ENCODE results near the gene P2RX1. TPM values are rescaled to one million over a fixed set of nuclear protein-coding genes. Genes with fewer than 3 reads are reported as not detected.

P2RX1 gene
- total RNA-seq (2014; rRNA removed; shearing (Covaris generic)), result 0.03 TPM in 1 of 2 replicates, not detected in the other

DNA sequence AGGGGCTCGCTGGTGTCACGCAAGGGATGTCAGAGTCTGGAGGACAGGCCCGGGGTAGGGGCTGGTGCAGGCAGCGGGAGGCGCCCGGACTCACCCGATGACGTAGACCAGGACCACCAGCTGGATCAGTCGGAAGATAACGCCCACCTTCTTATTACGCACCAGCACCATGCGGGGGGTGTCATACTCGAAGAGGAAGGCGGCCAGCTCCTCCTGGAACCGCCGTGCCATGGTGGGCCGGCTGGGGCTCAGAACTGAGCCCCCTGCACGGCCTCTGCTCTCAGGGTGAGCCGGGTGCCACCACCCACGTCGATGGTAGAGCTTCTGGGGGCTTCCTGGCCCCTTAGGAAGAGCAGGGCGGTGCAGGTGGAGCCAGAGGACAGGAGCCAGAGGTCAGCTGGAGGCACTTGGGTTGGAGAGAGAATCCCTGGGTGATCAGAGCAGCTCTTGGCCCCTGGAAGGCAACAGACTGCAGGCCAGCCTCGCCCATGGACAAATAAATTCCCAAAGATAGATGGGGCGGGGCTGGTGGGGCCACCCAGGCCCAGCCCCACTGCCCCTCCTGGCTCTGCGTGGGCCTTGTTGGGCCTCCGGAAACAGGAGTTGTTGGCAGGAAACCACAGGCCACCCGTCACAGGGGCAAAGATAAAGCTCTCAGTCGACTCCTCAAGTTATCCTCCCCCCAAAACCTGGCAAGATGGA is at the start of gene P2RX1:
TSS of gene P2RX1 (minus strand) at position 471 of the 702 bp plus-strand sequence. CDS start at position 231, 240 bp downstream.
- DNase-seq (ENCODE audit: low spot score), result no peak

DNA sequence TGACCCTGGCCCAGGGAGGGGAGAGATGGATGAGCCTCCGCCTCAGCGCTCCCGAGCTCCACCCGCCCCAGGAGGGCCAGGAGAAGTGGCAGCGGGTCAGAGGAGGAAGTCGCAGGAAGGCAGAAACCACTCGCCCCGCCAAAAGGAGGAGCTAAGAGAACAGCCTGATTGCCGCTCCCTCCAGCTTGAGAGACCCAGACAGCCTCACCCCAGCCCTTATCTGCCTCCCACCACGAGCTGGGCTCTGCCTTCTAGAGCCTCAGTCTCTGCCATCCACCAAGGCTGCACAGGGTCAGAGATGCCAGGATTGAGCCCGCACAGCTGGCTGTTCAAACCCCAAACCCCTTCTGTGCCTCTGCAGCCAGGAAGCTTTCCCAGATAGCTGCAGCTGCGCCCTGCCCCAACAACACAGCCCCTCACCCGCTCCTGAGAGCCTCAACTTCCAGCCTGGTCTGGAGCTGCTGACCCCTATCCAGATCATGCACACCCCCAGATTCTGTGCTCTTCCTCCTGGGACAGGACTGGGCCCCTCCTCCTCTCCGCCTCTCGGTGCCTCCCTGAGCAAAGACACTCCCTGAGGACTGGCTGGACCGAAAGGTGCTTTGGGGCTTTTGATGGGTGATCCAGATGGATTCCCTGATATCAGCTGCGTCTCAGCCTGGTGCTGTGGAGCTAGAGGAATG is 49.0 kb upstream of the P2RX1 start:
- DNase-seq (ENCODE audit: low spot score), result peak; percentile 66

DNA sequence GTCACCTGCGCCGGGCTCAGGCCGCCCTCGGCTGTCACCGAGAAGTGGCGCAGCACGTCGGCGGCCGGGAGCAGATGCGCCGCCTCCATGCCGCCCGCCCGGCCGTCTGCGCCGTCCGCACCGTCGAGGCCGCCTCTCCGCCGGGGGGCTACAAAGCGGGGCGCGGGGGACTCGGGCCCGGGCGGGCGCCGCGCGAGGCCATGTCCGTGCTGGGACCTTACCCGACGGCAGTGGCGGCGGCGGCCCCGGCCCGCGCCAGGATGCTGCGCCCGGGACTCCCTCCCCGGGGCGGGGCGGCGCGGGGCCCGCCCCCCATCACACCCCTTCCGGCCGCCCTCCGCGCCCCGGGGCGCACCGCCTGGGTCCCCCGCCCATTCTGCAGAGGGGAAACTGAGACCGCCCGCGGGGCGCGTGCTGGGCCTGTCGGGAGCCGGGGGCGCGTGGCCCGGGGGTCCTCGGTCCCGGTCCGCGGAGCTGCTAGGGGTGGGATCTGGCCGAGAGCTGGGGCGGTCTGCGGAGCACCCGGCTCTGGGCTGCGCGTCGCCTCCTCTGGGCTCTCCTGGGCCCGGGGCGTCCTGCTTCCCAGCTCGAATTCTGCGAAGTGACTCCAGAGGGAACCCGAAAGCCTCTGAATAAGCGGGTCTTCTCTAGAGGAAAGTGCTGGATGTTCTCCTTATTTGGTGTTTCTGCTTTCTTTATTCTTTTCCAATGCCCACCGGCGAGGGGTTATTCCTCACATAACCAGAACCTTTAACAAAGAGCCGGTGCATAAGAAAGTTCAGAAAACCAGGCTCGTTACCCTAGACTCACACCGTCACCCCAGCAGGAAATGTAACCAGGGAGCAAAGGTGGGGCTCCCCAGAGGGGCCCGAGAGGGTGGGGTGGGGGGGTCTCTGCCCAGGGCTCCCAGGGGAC is 48.2 kb upstream of the P2RX1 start, which contains the start of gene ATP2A3:
TSS of gene ATP2A3 (minus strand) at position 235 of the 915 bp plus-strand sequence. CDS start at position 89, 146 bp downstream.
- DNase-seq (ENCODE audit: low spot score), result no peak

DNA sequence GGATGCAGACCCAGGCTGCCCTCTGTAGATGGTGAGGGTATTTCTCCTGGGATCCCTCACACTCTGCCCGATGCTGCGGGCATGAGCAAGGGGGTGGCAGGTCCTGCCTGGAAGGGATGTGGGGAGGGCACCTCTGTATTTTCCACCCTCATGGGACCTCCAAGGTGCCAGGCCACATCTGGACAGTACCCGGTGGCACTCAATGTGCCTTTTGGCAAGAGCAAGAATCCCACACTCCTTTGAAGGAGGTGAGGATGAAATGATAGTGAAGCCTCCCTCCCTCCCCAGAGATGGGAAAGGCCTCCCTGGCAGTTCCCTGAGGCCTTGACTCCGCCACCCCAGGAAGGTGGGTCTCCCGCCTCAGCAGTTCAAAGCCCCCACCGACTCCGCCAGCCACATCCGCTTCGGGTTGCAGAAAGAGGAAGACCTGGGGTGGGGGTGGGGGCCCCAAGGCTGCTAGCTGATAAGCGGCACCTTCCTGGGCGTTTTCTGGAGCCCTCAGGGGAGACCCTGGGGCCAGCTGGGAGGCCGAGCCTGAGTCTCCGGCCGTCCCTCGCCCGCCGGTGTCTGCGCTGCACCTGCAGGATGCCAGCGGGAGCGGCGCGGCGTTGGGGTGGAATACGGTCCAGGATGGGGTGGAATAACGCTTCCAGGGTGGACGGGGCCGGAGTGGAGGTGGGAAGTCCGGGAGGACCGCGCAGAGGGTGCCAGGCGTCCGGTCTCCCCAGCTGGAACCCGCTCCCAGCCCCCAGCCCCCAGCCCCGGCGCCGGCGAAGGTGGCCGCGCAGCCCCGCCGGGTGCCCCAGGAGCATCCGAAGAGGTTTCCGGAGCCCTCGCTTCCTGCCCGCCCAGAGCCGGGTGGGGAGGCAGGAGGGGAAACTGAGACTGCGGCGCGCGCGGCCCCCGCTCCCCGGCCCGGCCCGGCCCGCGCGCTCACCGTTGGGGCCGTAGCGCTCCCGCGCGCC is 47.3 kb upstream of the P2RX1 start:
- no peak for DNase-seq (ENCODE audit: low spot score)

DNA sequence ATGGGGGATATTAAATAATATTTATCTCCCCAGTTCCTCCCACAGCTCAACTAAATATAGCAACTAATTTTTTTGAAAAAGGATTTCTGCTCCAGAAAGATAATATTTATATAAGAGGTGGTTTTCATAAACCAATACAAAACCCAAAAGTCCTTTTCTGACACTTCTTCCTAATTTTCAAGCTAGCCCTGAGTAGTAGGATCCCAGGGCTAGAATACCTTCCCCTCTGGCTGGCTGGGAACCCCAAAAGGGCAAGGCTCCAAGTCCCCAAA is 46.6 kb upstream of the P2RX1 start:
- DNase-seq (ENCODE audit: low spot score), result no peak

DNA sequence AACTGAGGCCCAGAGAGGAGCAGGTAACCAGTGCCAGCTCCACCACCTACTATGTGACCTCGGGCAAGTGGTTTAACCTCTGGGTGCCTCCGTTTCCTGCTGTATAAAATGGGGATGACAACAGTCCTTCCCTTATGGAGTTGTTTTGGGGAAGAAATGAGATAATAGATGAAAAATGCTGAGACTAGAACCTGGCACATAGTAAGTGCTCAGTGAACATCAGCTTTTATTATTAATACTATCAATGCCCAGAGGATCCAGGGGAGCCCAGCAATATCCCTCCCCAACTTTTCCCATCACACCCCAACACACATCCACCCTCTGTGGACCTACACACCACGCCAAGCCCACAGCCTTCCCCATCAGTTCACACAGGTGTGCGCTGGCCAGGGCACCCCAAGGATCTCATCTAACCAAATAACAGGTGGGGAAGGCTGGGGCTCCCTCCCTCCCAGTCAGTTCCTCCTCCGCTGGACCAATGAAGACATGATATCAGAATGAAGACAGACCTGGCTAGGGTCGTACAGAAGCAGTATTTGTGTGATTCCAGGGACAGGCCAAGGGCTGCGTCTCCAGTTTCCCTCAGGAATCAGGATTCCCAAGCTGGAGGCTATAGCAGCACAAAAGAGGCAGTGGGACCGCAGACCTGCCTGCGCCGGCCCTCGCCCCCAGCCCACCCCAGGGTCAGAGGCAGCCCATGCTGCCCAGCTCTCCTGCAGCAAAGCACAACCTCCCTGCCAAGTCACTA is 46.1 kb upstream of the P2RX1 start:
- no peak for DNase-seq (ENCODE audit: low spot score)

DNA sequence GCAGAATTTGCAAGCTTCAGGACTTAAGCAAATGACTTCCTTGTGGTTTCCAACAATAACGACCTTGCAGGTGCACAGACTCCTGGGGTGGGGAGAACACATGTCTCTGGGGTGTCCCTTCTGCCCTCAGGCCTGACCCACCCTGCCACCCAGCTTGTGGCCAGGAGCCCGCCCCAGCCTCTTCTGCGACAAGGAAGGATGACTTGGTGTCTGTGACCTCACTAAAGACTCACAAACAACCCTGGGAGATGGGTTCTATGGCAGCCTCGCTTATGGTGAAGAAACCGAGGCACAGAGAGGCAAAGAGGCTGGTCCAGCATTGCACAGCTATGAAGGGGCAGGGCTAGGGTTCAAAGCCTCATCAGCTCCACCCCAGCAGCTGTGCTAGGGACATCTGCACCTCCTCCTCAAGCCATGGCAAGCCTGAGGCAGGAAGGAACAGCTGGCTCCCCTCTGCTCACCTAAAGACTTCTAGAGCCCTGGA is 45.3 kb upstream of the P2RX1 start:
- DNase-seq (ENCODE audit: low spot score), result peak; percentile 19

DNA sequence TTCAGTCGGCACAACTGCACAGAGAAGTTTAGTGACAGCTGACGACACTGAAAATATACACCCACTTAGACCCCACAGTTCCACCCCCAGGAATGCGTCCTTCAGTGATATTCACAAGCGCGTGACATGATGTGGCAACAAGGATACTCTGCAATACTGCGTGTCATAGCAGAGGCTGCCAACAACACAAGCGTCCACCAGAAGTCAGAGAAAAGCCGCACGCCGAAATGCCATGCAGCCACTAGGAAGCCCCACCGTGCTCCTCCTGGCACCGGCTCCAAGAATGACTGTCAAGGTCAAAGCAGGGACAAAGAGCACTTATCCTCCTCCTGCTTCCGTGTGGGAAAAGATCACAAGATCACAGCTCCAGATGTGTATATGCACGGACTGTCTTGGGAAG is 44.5 kb upstream of the P2RX1 start:
- no peak for DNase-seq (ENCODE audit: low spot score)

DNA sequence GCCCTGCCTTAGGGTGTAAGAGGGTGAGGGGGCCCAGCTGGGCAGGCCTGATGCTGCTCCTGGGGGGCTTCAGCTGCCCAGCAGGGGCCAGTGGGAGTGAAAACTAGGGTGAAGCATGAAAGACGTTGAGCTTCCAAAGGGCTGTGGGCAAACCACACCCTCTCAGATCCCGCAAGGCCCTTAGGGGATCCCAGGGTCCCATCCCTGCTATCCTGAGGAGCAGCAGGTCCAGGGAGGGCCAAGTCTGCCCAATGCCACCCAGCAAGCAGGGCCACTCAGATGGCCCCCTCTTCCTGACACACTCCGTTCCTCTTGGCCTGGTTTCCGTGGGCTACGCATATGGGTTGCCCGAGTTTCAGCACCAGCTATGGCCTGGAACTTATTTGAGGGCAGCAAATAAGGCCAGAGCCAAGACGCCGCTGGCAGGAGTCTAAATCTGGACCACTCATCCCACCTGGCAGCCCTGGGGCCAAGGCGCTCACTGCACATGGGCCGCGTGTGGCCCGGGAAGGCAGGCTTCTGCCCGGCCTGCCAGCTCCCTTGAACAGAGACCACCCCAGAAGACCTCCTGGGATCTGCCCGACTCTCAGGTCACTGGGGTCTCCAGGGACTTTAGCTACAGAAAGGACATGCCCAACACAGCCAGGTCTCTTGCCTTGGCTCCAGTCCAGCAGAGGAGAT is 43.8 kb upstream of the P2RX1 start:
- DNase-seq (ENCODE audit: low spot score), result no peak

DNA sequence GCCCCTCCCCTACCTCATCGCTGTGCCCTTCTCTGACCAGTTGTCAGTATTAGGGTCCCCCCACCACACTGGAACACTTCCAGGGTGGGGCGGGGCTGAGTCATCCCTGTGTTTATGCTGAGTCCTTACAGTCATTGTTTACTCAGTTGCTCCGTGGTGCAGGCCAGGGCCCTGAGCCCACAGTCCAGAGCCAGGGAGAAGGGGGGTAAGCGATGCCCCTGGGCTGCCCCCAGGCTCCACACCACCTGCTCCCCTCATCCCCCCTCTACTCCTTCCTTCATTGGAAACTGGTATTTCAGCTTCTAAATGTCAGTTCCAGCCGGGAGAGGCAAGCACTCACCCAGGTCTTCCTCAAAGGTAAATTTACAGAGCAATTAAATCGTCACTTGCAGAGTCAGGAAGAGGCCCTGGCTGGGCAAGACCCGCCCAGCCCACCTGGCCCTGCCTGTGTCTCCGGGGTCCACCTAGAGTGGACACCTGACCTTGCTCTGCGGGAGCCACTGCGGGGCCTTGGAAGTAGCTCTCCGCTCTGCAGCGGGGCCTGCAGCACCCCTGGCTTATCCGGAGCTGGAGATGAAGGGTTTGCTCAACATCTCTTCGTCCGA is 43.1 kb upstream of the P2RX1 start:
- peak; percentile 55 for DNase-seq (ENCODE audit: low spot score)

DNA sequence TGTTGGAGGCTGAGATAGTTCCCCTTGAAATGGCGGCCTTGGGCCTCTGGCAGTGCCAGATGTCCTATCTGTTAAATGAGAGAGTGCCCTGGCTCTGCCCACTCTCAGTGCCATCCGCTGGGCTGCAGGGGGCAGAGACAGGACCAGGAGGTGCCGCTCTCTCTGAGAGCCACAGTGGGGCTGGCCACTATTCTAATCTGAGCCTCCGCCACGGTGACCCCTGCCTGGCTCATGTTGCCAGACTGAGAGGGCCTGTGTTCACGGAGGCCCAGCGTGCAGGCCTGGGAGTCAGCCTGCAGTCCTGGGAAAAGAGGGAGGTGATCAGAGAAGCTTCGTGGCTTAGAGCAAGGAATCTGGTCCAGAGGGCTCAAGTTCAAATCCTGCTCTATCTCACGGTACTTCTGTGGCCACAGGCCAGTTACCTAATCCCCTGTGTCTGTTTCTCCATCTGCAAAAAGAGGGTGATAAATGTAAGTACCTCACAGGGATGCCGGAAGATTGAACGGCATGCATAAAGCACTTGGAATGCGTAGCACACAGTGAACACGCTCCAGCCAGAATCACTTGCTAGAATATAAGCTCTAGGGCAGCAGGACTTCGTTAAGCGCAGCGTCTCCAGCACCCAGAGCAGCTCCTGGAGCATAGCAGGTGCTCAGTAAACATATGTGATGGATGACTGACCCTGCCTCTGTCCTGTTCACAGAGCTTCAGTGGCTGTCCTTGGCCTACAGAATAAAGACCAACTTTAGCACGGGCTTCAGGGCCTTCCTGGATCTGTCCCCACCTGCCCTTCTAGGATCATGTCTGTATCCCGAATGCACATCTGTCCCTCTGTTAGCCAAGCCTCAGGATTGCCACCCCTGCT is 41.7 kb upstream of the P2RX1 start:
- no peak for DNase-seq (ENCODE audit: low spot score)

DNA sequence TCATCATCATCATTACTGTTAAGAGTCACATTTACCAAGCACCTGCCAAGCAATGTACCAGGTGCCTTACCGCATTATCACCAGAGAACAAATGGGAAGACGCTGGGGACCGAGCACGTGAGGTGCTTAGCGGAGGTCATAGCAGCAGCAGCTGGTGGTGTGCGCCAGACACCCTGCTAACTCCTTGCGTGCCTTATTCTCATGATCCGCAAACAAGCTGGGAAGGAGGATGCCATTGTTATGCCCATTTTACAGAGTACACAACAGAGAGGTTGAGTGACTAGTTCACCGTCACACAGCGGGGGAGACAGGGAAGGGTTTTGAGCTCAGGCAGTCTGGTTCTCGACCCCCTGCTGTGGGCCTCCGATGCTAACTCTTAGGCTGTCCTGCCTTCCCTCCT is 40.7 kb upstream of the P2RX1 start:
- no peak for DNase-seq (ENCODE audit: low spot score)

DNA sequence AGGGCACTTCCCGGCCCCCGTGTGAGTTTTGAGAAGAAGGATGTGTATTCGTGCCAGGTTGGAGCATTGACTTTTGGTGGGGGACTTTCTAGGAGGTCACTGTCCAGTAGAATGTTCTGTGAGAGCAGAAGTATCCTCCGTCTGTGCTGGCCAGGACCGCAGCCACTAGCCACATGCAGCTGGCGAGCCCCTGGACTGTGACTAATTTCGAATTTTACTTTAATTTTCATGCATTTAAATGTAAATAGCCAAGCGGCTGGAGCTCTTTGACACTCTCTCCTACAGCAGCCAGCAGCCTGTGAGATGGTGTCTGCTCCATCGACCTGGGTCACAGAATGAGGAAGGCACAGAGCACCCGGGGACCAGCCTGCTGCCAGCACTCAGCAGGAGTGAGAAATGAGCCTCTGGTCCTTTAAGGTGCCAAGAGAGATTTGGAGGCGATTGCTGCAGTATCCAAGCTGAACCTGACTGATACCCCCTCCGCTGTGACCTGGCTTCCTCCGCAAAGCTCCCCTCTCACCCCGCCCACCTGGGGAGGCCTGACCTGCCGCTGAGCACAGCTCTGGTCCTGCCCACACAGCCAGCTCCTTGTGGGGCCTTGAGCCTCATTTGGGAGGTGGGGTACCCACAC is 40.2 kb upstream of the P2RX1 start:
- DNase-seq (ENCODE audit: low spot score), result no peak

DNA sequence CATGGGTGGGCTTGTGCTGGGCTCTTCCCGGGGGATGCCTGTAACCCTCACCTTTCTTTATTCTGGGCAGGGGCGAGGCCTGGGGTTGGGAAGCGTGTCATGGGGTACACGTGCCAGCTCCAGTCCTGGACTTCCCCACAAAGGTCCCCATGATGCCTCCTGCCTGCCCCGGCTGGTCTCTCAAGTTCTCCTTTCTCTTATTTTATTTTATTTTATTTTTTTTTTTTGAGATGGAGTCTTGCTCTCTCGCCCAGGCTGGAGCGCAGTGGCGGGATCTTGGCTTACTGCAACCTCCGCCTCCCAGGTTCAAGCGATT is 39.4 kb upstream of the P2RX1 start:
- no peak for DNase-seq (ENCODE audit: low spot score)

DNA sequence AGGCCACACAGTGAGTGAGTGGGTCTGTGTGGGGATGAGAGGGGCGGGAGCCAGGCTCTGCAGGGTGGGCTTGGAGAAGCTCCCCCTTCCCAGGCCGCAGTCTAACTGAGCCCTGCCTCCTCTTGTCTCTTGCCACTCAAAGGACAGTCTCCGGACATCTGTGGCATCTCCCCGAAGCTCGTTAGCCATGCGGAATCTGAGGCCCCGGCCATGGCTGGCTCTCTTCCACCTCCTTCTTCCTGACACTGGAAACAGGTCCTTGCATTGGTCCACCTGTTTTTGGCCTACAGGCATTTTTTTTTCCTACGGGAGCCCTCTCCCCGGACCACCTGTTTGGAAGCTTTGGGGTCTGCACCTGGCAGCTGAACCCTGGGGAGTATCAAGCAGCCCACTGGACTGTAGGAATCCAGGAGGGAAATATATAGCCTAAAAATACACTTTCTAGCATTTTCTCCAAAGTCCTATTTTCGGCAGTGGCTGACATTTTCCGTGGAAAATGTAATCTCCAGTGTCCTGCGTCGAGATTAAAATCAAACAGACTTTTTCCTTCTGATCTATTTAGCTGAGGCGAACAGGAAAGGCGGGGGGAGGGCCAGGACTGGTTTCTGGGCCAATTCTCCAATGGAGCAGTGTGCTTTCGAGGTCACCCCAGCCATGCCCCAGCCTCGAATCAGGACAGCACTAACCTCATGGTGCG is 38.9 kb upstream of the P2RX1 start:
- DNase-seq (ENCODE audit: low spot score), result no peak

DNA sequence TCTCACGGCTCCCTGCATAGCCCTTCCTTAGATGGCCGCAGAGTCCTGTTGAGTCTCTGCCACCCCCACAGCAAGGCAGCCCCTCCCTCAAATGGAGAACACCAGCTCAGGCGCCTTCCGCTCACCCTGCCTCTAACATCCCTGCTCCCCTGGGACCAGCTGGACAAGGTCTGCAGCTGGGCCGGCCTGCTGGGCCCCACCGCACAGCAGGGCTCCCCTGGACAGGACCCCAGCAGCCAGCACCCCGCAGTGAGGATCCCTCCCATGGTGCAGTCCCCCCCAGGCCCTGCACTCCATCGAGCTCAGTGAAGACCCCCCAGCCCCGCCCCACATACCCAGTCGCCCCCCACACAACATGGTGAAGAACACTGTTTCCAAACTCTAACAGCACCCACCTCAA is 37.8 kb upstream of the P2RX1 start:
- no peak for DNase-seq (ENCODE audit: low spot score)

DNA sequence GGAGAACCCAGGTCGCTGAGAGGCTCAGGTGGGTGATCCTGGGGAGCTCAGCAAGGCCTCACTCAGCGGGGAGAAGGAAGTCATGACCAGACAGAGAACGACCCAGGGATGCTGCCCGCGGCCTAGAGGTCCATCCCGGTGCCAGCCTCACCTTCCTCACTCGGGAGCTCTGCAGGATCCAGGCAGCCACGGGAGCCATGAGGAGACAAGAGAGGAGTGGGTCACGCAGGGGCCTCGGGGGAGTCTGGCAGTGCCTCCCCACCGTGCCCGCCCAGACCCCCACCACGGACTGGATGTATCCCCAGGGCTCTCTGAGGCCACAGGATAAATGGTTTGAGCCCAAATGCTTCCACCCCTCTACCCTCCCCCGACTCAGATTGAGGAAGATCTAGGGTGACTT is 37.3 kb upstream of the P2RX1 start:
- no peak for DNase-seq (ENCODE audit: low spot score)
